Naive thymus-derived CD8-positive, alpha-beta T cell (primary cell): Measurements from ENCODE around the gene ACP6. TPM values are rescaled to one million over a fixed set of nuclear protein-coding genes. Genes with fewer than 3 reads are reported as not detected.

ENCODE experiments used
- ATAC-seq, 2 donors: fragments of 150-1000 bp; cut with Tn5 transposase in 1 of 2; sonication (Bioruptor Pico), chemical (Tn5 transposase) in 1 of 2; 1 replicate in 1 of 2; 2 replicates in 1 of 2; pipeline ENCODE4 v1.10.0; 2021; ENCODE audit warnings: mild to moderate bottlenecking in 2 of 2, moderate library complexity in 2 of 2
- POLR2A ChIA-PET: fragments of 350-600 bp; sonication (Branson Sonifier 250); formaldehyde crosslinking; loops from one replicate; lab custom pipeline; 2021; ENCODE audit warnings: antibody characterized with exemption; lab: Charles Lee
- DNase-seq, 10 donors: peaks; one replicate each; pipeline versions ENCODE4 v3.0.0 to v3.0.0-alpha.2; 2020 to 2022
- H3K27ac Mint-ChIP-seq, 10 donors: one replicate each; pipeline ENCODE4 v1.8.0; 2020 to 2022; ENCODE audit warnings: mild to moderate bottlenecking in 10 of 10, mixed read lengths in 10 of 10, moderate library complexity in 4 of 10, inconsistent platforms in 1 of 10
- H3K27me3 Mint-ChIP-seq, 5 donors: one replicate each; pipeline ENCODE4 v1.8.0; 2021 to 2022; ENCODE audit warnings: mixed read lengths in 5 of 5
- H3K36me3 Mint-ChIP-seq, 3 donors: one replicate each; pipeline ENCODE4 v1.8.0; 2020 to 2022; ENCODE audit warnings: mixed read lengths in 3 of 3, mild to moderate bottlenecking in 2 of 3, inconsistent platforms in 1 of 3
- H3K4me1 Mint-ChIP-seq, 4 donors: one replicate each; pipeline ENCODE4 v1.8.0; 2021 to 2022; ENCODE audit warnings: mixed read lengths in 4 of 4
- H3K4me3 Mint-ChIP-seq, 10 donors: one replicate each; pipeline ENCODE4 v1.8.0; 2020 to 2022; ENCODE audit warnings: mild to moderate bottlenecking in 10 of 10, mixed read lengths in 10 of 10, moderate library complexity in 6 of 10, inconsistent platforms in 1 of 10
- H3K9me3 Mint-ChIP-seq, 9 donors: one replicate each; pipeline ENCODE4 v1.8.0; 2020 to 2022; ENCODE audit warnings: mixed read lengths in 9 of 9, mild to moderate bottlenecking in 3 of 9, inconsistent platforms in 1 of 9, moderate library complexity in 1 of 9
- polyA plus RNA-seq, 3 donors: library from polyadenylated mRNA; unstranded; fragments of 300-500 nt; fragmentation: Illumina TruSeq; gene quantifications; one replicate each; pipeline ENCODE4 v1.2.3, GENCODE V29; 2021
- total RNA-seq, 8 experiments: library from RNA in 2 of 8; stranded (reverse) in 2 of 8; gene quantifications; one replicate each; pipeline ENCODE4 v1.2.3 and lab custom pipeline; 2021 to 2026

The ACP6 gene
- total and polyA plus RNA-seq, 5 experiments from 2014 or later, result 11.3 to 20.2 (median 17.5) TPM

DNA sequence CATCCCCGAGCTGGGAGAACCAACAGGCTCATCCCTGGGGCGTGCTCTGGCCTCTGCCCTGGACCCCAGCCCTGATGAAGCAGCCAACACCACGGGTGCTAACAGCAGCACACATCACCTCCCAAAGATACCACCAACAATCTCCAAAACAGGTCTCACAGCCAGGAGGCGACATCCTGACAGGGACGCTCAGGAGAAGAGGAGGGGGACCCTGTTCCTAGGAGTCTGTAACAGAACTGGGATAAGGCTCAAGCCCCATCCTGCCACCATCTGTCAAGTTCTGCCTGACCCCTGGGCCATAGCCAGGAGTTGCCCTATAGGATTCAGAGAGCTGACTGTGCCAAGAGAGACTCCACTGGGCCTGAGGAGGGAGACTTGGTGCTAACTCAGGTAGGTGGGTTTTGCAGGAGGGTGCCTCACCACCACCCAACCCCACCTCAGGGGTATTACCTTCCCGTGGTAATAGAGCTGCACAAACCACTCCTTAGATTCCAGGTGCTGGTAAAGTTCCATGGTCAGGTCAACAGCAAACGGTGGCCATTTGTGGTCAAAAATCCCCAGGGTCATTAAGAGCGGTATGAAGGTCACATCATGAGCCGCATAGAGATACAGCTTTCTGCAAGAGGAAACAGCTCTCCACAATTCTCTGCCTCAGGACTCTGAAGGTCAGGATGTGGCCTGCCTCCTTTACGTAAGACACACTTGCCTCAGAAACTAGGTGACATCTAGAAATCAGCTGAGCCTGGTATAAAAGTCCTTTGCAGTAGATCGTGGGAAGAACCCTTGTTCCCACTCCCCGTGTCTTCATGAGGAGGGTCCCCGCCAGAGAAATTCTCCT, 22.3 kb downstream of the ACP6 start:
- ATAC-seq (peak; percentile 76 to 96), DNase-seq (peak in 5 of 10 donors; percentile 28 to 62 (median 52))
- Mint-ChIP-seq H3K27ac (peak overlapping the region in 9 of 10 donors; percentile 15 to 87 (median 69)), H3K4me1 (peaks cover 30 to 47% (median 41%) of the 10 kb centered on the region in 4 donors), H3K4me3 (peak overlapping the region; percentile 20 to 73 (median 60)), H3K36me3 (peaks cover 10 to 60% (median 19%) of the 10 kb centered on the region in 3 donors), H3K9me3 (no peaks in the 10 kb centered on the region), H3K27me3 (no peaks in the 10 kb centered on the region)
- POLR2A ChIA-PET, result no interaction called here

DNA sequence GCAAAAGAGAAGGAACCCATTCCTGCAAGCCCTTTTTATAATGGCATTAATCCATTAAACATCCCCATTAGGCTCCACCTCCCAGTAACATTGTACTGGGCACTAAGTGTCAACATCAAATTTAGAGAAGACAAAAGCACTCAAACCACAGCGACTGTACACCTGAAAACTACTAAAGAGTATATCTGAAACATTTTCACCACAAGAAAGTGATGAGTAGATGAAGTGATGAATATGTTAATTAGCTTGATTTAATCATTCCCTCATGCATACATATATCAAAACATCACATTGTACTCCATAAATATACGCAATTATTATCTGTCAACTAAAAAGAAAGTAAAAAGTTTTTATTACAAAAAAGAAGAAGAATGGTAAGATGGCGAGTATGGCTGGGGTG, 26.4 kb downstream of the ACP6 start:
- ATAC-seq, result no peak
- peaks cover 4 to 28% (median 6%) of the 10 kb centered on the region in 3 donors for H3K36me3 Mint-ChIP-seq
- peaks cover 35 to 48% (median 47%) of the 10 kb centered on the region in 4 donors for H3K4me1 Mint-ChIP-seq
- no peak overlapping the region for H3K4me3 Mint-ChIP-seq
- H3K27me3 Mint-ChIP-seq, result no peaks in the 10 kb centered on the region
- POLR2A ChIA-PET, result interaction anchor here (1.1 kb wide), 1 partner anchor 26 kb away, joined by 3 read pairs; the partner anchor contains the start of gene ACP6
- DNase-seq, result no peak
- H3K9me3 Mint-ChIP-seq, result no peaks in the 10 kb centered on the region
- H3K27ac Mint-ChIP-seq, result peak overlapping the region in 2 of 10 donors; percentile 8 to 9

DNA sequence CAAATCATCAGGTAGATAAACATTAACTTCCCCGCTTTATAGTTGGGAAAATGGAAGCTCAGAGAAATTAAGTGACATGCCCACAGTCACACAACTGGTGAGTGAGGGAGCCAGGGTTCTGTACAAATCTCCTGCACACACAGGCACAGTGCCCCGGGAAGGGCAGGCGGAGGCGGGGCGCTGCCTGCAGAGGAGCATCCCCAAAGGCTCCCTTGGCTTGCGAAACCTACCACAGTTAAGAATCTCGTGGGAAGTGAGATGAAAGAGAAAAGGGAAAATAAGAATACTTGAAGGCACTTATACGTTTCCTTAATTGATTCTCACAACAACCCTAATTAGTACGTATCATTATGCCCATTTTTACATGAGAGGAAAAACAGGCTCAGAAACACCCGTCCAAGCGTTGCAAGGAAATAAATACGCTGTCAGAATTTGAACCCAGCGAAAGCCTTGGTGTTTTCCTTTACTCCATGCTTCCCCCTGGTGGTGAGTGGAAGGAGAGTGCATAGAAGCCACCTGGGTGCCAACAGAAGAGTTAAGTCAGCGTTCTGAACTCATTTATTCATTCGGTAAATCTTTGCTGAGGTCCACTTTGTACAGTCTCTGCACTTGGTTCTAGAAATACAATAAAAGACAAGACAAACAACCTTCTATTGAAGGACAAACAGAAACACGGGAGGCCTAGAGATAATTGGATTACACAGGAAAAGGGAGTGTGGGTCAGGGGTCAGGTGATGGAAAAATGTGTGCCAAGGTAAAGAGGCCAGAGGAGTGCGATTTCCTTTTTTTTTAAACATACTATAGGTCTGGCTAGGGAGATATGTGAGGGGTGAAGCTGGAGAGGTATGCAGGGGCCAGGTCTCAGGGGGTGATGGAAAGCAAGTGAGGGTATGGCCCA, 28.4 kb downstream of the ACP6 start:
- Mint-ChIP-seq H3K9me3 (no peaks in the 10 kb centered on the region), H3K4me1 (peaks cover 23 to 28% (median 27%) of the 10 kb centered on the region in 4 donors), H3K4me3 (no peak overlapping the region), H3K27ac (peak overlapping the region in 2 of 10 donors; percentile 27 to 63), H3K36me3 (peaks cover 6 to 29% (median 6%) of the 10 kb centered on the region in 3 donors), H3K27me3 (no peaks in the 10 kb centered on the region)
- ATAC-seq, result peak in 1 of 2 donors; percentile 35
- DNase-seq, result peak in 8 of 10 donors; percentile 47 to 78 (median 50)
- POLR2A ChIA-PET, result interaction anchor here (1.1 kb wide), 2 partner anchors 10 to 28 kb away, joined by 3 read pairs; partner anchors contain the start of gene ACP6

- DNase-seq (no peak), ATAC-seq (no peak)
- no peak overlapping the region for H3K27ac Mint-ChIP-seq
- no peaks in the 10 kb centered on the region for H3K27me3 Mint-ChIP-seq
- no peak overlapping the region for H3K4me3 Mint-ChIP-seq
- POLR2A ChIA-PET, result interaction anchor here (0.7 to 1.1 kb wide), 3 partner anchors 11 to 155 kb away, joined by 3 read pairs; partner anchors contain the start of gene ACP6
- H3K36me3 Mint-ChIP-seq, result peaks cover 6 to 29% (median 6%) of the 10 kb centered on the region in 3 donors
- peaks cover 18 to 22% (median 20%) of the 10 kb centered on the region in 4 donors for H3K4me1 Mint-ChIP-seq
- H3K9me3 Mint-ChIP-seq, result no peaks in the 10 kb centered on the region
These were observed 29.0 kb downstream of the ACP6 start for GRCh38 chr1:147641291-147641690.

DNA sequence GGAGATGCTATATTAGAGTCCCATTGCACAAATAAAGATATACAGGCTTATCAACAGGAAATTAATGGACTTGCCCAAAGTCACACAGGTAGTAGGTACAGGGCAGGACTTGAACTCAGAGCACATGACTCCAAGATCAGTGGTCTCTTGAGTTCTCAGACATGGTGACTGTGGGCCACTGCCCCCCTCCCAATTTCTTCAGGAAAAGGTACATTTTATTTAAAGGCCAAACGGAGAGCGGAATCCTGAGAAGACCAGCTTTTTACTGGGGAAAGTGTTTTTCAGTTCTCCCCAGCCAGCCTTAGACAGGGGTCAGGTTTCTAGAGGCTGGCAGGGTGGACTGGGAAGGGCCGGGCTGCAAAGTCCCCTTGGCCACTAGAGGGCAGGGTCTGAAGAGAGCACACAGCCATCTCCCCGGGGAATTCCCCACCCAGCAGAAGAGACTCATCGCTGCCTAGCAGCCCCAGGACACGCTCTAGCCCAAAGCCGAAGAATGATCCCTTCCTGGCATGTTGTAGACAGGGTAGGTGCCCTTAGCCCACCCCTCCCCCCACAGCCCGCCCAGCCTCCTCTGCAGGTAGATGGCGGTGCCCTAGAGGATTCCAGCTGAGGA, 29.7 kb downstream of the ACP6 start:
- Mint-ChIP-seq H3K36me3 (peaks cover 6 to 32% (median 10%) of the 10 kb centered on the region in 3 donors), H3K27me3 (no peaks in the 10 kb centered on the region), H3K9me3 (no peaks in the 10 kb centered on the region), H3K4me1 (peaks cover 12 to 15% (median 14%) of the 10 kb centered on the region in 4 donors), H3K4me3 (peak overlapping the region in 1 of 10 donors; percentile 60), H3K27ac (peak overlapping the region in 2 of 10 donors; percentile 12 to 41)
- ATAC-seq (peak; percentile 100), DNase-seq (peak; percentile 56 to 85 (median 70))
- POLR2A ChIA-PET, result interaction anchor here (0.7 to 1.1 kb wide), 3 partner anchors 12 to 154 kb away, joined by 3 read pairs; partner anchors contain the start of gene ACP6

- no peak overlapping the region for H3K4me3 Mint-ChIP-seq
- H3K27ac Mint-ChIP-seq, result peak overlapping the region in 1 of 10 donors; percentile 2
- ATAC-seq (no peak), DNase-seq (no peak)
- H3K4me1 Mint-ChIP-seq, result peaks cover 0 to 9% (median 4%) of the 10 kb centered on the region in 4 donors
- no peaks in the 10 kb centered on the region for H3K9me3 Mint-ChIP-seq
- peaks cover 2 to 33% (median 4%) of the 10 kb centered on the region in 3 donors for H3K36me3 Mint-ChIP-seq
- H3K27me3 Mint-ChIP-seq, result no peaks in the 10 kb centered on the region
- POLR2A ChIA-PET, result no interaction called here
These were observed 34.0 kb downstream of the ACP6 start for GRCh38 chr1:147636314-147636713.

DNA sequence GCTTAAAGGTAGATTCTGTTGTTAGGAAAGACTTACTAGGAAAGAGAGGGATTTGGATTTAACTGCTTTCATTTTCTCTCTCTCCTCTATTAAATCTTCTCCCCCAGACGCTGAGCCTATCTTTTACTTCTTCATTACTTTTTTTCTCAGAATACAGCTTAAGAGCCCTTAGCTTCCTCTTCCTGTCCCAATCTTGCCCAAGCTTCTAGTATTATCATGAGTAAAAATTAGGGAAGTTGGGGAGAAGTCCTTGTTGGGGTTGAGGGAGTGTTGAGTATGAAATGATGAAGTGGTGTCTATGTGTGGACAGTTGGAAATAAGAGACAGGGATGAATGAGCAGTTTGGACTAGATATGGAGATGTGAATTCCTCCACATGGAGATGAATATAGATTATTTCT, 35.0 kb downstream of the ACP6 start:
- POLR2A ChIA-PET, result no interaction called here
- H3K36me3 Mint-ChIP-seq, result peaks cover 2 to 33% (median 4%) of the 10 kb centered on the region in 3 donors
- no peak overlapping the region for H3K4me3 Mint-ChIP-seq
- DNase-seq, result no peak
- H3K9me3 Mint-ChIP-seq, result no peaks in the 10 kb centered on the region
- no peak overlapping the region for H3K27ac Mint-ChIP-seq
- H3K4me1 Mint-ChIP-seq, result peaks cover 0 to 3% (median 1%) of the 10 kb centered on the region in 4 donors
- no peak for ATAC-seq
- H3K27me3 Mint-ChIP-seq, result no peaks in the 10 kb centered on the region

DNA sequence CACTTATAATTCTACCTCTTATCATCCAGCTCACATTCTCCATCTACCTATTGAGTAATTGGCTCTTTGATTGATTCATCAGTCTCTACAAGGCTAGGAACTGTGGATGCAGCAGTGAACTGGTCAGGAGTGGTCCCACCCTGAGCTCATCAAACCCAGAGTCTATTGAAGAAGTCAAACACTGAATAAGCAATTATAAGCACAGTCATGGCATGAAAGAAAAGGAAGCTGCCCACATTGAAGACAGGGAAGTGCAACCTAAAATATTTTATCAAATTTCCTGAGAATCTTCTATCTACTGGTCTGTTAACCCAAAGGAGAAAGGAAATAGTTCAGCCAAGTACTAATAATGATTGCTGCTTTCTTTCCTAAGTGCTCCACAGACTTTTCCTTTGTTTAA, 35.7 kb downstream of the ACP6 start:
- no peak for DNase-seq
- H3K4me3 Mint-ChIP-seq, result no peak overlapping the region
- H3K27me3 Mint-ChIP-seq, result no peaks in the 10 kb centered on the region
- peaks cover 1 to 5% (median 4%) of the 10 kb centered on the region in 4 donors for H3K4me1 Mint-ChIP-seq
- H3K27ac Mint-ChIP-seq, result no peak overlapping the region
- peaks cover 2 to 33% (median 4%) of the 10 kb centered on the region in 3 donors for H3K36me3 Mint-ChIP-seq
- ATAC-seq, result no peak
- POLR2A ChIA-PET, result no interaction called here
- no peaks in the 10 kb centered on the region for H3K9me3 Mint-ChIP-seq

- Mint-ChIP-seq H3K27ac (no peak overlapping the region), H3K4me3 (no peak overlapping the region), H3K27me3 (no peaks in the 10 kb centered on the region), H3K9me3 (no peaks in the 10 kb centered on the region), H3K4me1 (peaks cover 6 to 13% (median 11%) of the 10 kb centered on the region in 4 donors), H3K36me3 (peaks cover 2 to 33% (median 4%) of the 10 kb centered on the region in 3 donors)
- DNase-seq (no peak), ATAC-seq (no peak)
- POLR2A ChIA-PET, result no interaction called here
These were observed 36.6 kb downstream of the ACP6 start for GRCh38 chr1:147633759-147634158.

DNA sequence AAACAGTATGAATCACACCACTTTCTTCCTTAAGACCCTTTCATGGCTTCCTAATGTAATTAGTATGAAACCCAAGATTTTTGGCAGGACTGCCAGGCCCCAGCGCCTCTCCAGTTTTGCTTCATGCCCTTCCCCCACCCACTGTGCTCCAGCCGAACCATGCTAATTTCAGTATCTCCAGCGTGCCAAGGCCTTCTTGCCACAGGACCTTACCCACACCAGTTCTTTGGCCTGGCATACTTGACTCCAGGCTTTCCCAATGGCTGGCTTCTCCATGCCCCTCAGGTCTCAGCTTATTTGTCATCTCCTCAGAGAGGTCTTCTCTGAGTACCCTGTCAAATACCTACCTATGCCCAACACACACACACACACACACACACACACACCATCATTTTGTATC, 38.5 kb downstream of the ACP6 start:
- POLR2A ChIA-PET, result interaction anchor here (1.1 kb wide), 1 partner anchor 16 kb away, joined by 3 read pairs; no protein-coding TSS in a partner anchor
- H3K27ac Mint-ChIP-seq, result peak overlapping the region in 2 of 10 donors; percentile 18 to 24
- DNase-seq, result no peak
- no peak overlapping the region for H3K4me3 Mint-ChIP-seq
- peaks cover 0 to 30% (median 4%) of the 10 kb centered on the region in 3 donors for H3K36me3 Mint-ChIP-seq
- peaks cover 13 to 24% (median 24%) of the 10 kb centered on the region in 4 donors for H3K4me1 Mint-ChIP-seq
- no peaks in the 10 kb centered on the region for H3K27me3 Mint-ChIP-seq
- no peak for ATAC-seq
- H3K9me3 Mint-ChIP-seq, result no peaks in the 10 kb centered on the region

GRCh38 chr1:147630447-147630846, 39.9 kb downstream of the ACP6 start:
- POLR2A ChIA-PET, result interaction anchor here (1.0 kb wide), 1 partner anchor 14 kb away, joined by 3 read pairs; no protein-coding TSS in a partner anchor
- Mint-ChIP-seq H3K27me3 (no peaks in the 10 kb centered on the region), H3K4me3 (no peak overlapping the region), H3K27ac (peak overlapping the region in 1 of 10 donors; percentile 43), H3K9me3 (no peaks in the 10 kb centered on the region), H3K4me1 (peaks cover 22 to 38% (median 33%) of the 10 kb centered on the region in 4 donors), H3K36me3 (peaks cover 0 to 28% (median 0%) of the 10 kb centered on the region in 3 donors)
- DNase-seq, result no peak
- ATAC-seq, result no peak
